RWPE1 (cell line): Measurements from ENCODE around the gene KLHL30.

ENCODE experiments used
- CTCF ChIA-PET: fragments of 350-600 bp; sonication (Branson Sonifier 250); formaldehyde crosslinking; extraction: SDS; loops from one replicate; lab custom pipeline; 2021; lab: Yijun Ruan, JAX
- POLR2A ChIA-PET: fragments of 400-600 bp; formaldehyde crosslinking; extraction: SDS; loops from one replicate; lab custom pipeline; 2020; ENCODE audit warnings: antibody characterized with exemption; ENCODE audit not compliant: low non-redundant PET; lab: Yijun Ruan, JAX
- DNase-seq: peaks from one replicate; pipeline ENCODE4 v3.0.0; 2012; ENCODE audit warnings: low spot score
- H3K27ac ChIP-seq: fragments of 450-650 bp; 2 replicates; pipeline ENCODE4 v1.5.1; 2017
- TF ChIP-seq, protein P1 (sequence below): fragments of 450-650 bp; conservative IDR thresholded peaks from 2 replicates; pipeline ENCODE4 v1.5.1; 2017; ENCODE audit warnings: low read depth, mild to moderate bottlenecking

KLHL30 gene

DNA sequence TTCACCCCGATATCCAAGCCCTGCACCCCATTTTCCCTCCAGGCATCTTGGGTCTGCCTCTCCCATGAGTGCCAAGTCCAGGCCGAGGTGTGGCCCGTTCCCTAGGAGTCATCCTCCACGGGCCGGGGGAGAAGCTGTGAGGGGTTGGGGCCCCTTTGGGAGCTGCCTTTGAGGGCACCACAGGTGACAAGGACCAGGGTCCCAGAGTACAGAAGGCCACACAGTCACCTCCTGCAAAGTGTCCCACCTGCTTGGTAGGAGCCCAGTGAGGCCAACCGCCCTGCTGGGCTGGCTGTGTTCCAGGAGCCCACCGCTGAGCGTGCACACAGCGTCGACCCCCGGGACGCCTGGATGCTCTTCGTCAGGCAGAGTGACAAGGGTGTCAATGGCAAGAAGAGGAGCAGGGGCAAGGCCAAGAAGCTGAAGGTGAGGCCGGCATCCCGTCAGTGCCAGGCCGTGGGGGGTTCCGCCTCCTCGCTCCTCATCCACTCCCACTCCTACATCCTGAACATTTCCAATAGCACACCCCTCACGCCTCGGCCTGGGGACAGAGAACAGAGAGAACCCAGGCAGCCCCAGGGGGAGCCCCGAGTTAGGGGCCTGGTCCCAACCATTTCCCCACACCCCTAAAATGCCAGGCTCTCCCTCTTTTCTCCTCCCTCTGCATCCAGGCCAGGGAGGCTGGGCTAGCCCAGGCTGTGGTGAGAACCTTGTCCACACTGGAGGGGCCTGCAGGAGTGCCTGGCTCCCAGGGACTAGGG is 23.0 kb downstream of the KLHL30 start:
- ChIA-PET CTCF (interaction anchor here (0.6 to 1.1 kb wide), 4 partner anchors 14 to 1123 kb away, joined by 3 to 6 read pairs (median 4); no protein-coding TSS in a partner anchor), POLR2A (interaction anchor here (1.2 kb wide), 1 partner anchor 19 kb away, joined by 3 read pairs; no protein-coding TSS in a partner anchor)
- TF ChIP-seq, protein P1, sequence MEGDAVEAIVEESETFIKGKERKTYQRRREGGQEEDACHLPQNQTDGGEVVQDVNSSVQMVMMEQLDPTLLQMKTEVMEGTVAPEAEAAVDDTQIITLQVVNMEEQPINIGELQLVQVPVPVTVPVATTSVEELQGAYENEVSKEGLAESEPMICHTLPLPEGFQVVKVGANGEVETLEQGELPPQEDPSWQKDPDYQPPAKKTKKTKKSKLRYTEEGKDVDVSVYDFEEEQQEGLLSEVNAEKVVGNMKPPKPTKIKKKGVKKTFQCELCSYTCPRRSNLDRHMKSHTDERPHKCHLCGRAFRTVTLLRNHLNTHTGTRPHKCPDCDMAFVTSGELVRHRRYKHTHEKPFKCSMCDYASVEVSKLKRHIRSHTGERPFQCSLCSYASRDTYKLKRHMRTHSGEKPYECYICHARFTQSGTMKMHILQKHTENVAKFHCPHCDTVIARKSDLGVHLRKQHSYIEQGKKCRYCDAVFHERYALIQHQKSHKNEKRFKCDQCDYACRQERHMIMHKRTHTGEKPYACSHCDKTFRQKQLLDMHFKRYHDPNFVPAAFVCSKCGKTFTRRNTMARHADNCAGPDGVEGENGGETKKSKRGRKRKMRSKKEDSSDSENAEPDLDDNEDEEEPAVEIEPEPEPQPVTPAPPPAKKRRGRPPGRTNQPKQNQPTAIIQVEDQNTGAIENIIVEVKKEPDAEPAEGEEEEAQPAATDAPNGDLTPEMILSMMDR: no peak
- peak overlapping the region; percentile 33; the same call in 1 of the 2 replicates for H3K27ac ChIP-seq
- DNase-seq: no peak

- POLR2A ChIA-PET: no interaction called here
- TF ChIP-seq, protein P1: no peak
- CTCF ChIA-PET: interaction anchor here (0.6 kb wide), 2 partner anchors 101 to 154 kb away, joined by 3 to 7 read pairs; no protein-coding TSS in a partner anchor
- no peak for DNase-seq
- H3K27ac ChIP-seq: no peak overlapping the region
Observed at GRCh38 chr2:238162251-238162845, 23.9 kb downstream of the KLHL30 start.

GRCh38 chr2:238162846-238163441 is 24.5 kb downstream of the KLHL30 start:
- TF ChIP-seq, protein P1: no peak
- ChIA-PET POLR2A (no interaction called here), CTCF (interaction anchor here (0.6 kb wide), 1 partner anchor 154 kb away, joined by 7 read pairs; no protein-coding TSS in a partner anchor)
- H3K27ac ChIP-seq: no peak overlapping the region
- no peak for DNase-seq

GRCh38 chr2:238163481-238164198 is 25.2 kb downstream of the KLHL30 start:
- CTCF ChIA-PET: no interaction called here
- TF ChIP-seq, protein P1: no peak
- POLR2A ChIA-PET: interaction anchor here (0.5 kb wide), 1 partner anchor 160 kb away, joined by 3 read pairs; no protein-coding TSS in a partner anchor
- no peak overlapping the region for H3K27ac ChIP-seq
- no peak for DNase-seq

- ChIA-PET CTCF (no interaction called here), POLR2A (no interaction called here)
- no peak overlapping the region; the same call in 1 of the 2 replicates for H3K27ac ChIP-seq
- DNase-seq: no peak
- TF ChIP-seq, protein P1: no peak
Observed at GRCh38 chr2:238164906-238165287, 26.4 kb downstream of the KLHL30 start.
